Effector CD8-positive, alpha-beta T cell (primary cell): ENCODE data around the gene SNTG2.
"Not testable (repeated sequence)": the region's sequence is repeated elsewhere in the genome, so short reads cannot be mapped to it uniquely, and the experiment has no call there.

Source experiments
- DNase-seq: peaks from one replicate; lab custom pipeline; 2025; lab: John Stamatoyannopoulos, UW

Gene SNTG2

GRCh38 chr2:1053786-1054185 is 103.1 kb downstream of the SNTG2 start:
- no peak for DNase-seq

GRCh38 chr2:1054399-1054798 is 103.8 kb downstream of the SNTG2 start:
- DNase-seq, result no peak

DNA sequence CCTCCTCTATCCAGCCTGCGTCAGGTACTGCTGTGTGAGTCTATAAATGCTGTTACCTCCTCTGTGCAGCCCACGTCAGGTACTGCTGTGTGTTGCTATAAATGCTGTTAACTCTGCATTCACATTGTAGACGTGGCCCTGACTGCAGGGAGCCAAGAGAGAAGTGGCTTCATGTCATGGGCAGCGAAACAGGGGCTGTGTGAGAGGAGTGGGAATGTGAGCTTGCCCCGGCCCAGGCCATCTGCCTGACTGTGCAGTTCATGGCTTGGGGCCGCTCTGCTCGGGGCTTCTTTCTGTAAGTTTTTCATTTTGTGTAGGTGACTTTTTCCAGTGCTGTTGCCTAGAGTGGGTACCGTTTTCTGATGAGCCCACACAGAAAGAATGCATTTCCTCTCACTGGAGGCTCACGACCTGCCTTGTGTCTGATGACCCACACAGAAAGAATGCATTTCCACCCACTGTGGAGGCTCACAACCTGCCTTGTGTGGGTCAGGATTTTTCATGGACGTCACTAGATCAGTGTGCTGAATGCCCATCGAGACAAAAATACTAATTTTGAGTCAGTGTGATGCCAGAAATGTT is 104.5 kb downstream of the SNTG2 start:
- no peak for DNase-seq

GRCh38 chr2:1060372-1060771 is 109.7 kb downstream of the SNTG2 start:
- no peak for DNase-seq

GRCh38 chr2:1060987-1061386 is 110.3 kb downstream of the SNTG2 start:
- DNase-seq, result no peak

GRCh38 chr2:1068241-1068640 is 117.6 kb downstream of the SNTG2 start:
- DNase-seq, result no peak

GRCh38 chr2:1068822-1069221 is 118.2 kb downstream of the SNTG2 start:
- no peak for DNase-seq

GRCh38 chr2:1069847-1070246 is 119.2 kb downstream of the SNTG2 start:
- DNase-seq, result no peak

- DNase-seq, result no peak
These were observed 120.0 kb downstream of the SNTG2 start for GRCh38 chr2:1070601-1071000.

GRCh38 chr2:1071650-1072049 is 121.0 kb downstream of the SNTG2 start:
- no peak for DNase-seq

- DNase-seq, result no peak
These were observed 121.6 kb downstream of the SNTG2 start for GRCh38 chr2:1072250-1072649.

- DNase-seq, result no peak
These were observed 127.3 kb downstream of the SNTG2 start for GRCh38 chr2:1077911-1078310.

DNA sequence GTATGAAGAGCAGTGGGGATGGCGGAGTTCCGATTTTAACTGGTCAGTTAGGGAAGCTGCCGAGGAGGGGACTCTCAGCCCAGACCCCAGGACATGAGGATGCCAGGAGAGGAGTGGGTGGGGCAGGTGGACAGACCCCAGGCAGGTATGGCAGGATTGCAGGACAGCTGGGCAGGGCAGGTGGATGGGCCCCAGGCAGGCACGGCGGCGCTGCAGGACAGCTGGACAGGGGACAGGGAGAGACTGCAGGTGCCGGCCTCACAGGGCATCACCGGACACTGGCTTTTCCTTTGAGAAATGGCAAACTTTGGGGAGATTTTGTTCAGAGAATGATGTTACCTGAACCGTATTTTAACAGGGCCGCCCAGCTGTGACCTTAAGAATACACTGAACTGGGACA is 127.7 kb downstream of the SNTG2 start:
- no peak for DNase-seq

DNA sequence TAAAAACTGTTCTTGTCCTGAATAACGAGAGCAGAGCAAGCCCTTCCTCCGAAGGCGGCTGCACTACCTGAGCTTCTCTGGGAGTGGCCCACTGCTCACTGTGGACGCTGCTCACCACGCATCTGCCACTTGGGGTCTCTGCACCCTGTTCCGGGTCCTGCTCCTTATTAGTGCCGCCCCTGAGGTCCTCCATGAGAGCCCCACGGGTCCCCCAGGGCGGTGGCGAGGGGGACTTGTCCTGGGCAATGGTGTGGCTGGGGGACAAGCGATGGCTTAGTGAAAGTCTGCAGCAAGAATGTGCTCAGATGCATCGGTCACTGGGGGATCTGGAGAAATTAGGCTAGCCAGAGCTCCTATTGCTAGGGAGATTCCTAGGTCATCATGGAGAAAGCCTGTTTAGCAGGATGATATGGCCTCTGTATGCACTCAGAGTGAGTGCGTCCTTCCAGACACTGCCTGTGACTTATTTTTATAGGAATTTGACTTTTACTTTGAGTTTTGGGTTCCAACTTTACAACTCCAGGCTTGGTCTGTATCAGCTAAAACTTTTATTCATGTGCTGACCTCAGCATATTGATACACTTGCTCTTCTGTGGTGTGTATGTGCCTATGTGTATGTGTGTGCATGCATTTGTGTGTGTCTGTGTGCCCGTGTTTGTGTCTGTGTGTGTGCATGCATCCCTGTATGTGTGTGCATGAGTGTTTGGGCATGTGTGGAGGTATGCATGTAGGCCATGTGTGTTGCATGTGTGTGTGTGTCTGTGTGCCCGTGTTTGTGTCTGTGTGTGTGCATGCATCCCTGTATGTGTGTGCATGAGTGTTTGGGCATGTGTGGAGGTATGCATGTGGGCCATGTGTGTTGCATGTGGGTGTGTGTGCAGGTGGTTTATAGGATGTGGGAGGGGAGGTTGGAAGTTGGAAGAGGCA is 129.5 kb downstream of the SNTG2 start:
- no peak for DNase-seq

- DNase-seq, result no peak
These were observed 131.0 kb downstream of the SNTG2 start for GRCh38 chr2:1081451-1082225.

- no peak for DNase-seq
These were observed 132.0 kb downstream of the SNTG2 start for GRCh38 chr2:1082456-1083205.

DNA sequence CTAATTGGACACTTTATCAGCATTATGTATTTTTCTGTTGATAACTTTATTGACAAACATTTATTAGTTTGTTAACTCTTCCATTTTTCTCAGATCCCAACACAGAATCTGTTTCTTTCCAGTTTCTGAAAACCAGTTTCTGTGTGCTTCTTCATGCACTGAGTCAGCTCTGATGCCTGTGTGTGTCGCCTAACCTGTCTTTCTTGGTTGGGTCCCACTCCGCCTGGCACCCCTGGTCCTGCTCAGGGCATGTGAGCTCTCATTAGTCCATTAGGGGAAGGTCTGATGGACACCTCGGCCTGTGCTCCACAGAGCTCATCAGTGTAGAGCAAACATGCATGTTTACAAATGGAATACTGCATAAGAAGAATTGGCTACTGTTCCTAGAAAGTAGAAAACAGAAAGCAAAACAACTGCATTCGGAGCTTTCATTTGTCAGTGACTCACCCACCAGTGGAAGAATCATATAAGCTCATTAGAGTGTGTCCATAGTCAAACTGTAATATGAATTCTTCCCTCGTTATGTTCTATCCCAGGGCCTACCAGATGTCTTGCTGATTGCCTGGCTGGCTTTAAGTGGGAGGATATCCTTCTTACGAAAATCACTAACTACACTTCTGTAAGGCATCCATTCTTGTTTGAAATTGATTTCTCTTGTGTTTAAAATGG is 137.7 kb downstream of the SNTG2 start:
- DNase-seq, result no peak

DNA sequence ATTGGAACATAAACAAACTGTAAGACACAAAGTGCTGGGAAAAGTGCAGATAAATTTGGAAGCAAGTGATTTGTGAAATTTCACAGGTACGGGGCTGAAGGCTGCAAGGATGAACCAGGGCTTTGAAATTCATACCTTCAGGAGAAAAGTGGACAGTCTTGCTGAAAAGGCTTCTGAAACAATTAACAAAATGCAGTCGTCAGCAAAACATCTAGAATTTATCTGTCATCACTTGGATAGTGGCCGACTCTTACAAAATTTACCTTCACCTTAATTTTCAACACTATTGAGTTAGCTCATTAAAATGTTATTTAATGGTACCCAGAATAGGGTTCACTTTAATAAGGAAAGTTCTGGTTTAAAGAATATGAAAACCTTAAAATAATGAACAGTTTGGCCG is 138.3 kb downstream of the SNTG2 start:
- DNase-seq, result no peak

DNA sequence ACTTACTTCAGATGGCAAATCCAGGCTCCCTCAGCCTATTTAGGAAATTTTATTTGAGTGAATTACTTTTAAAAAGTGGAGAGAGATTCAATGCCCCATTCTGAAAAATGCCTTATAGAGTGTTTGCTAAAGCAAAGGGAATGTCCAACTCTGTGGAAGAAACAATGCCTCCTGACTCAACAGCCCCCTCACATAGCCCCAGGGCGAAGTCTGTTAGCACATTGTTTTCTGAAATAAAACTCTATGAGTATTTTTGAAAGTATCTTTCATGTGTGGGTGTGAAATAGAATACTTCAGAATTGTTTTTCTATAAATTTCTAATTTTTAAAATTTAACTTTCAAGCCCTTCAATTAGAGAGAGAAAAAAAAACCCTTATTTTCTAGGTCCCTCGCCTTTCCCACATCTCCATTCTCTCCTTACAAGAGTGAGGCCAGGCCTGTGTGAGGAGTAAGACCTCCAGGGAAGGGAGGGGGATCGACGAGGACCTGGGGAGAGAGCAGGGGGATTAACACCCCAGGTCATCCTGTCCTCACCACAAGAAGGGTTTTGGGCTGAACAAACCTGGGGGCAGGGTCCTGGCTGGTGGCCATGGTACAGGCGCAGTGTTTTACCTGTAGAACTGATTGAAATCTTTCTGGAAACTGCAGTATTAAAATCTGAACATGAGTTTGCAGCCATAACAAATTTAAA is 141.4 kb downstream of the SNTG2 start:
- no peak for DNase-seq

- not testable (repeated sequence) for DNase-seq
These were observed 143.0 kb downstream of the SNTG2 start for GRCh38 chr2:1093668-1094067.

DNA sequence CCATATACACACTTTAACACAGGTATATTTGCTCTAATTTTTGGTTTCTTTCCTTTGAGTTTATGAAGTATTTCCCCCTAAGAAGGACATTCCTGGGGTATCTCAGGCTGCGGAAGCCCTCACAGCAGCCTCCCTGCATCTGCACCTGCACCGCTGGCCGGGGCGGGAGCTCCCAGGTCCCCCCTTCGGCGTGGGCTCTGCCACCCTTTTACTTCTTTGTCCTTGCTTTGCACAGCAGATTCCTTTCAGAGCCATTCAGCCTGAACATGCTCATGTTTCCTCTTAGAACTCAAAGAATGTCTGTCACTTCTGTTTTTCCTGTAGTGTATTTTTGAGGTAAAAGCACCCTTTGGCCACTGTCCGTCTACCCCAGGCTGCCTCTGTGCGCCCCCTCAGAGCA is 146.5 kb downstream of the SNTG2 start:
- no peak for DNase-seq
